WTC11 (cell line): ENCODE data around the gene PRKCE. TPM values are rescaled to one million over a fixed set of nuclear protein-coding genes. Genes with fewer than 3 reads are reported as not detected.

Experiments used
- ATAC-seq: fragments of 200-7000 bp; cut with Tn5 transposase; 2 replicates; pipeline ENCODE4 v1.10.0; 2021; ENCODE audit warnings: mild to moderate bottlenecking, moderate library complexity
- CTCF ChIA-PET: fragments of 300-600 bp; sonication (Branson Sonifier 250); formaldehyde crosslinking; loops from one replicate; lab custom pipeline; 2021; ENCODE audit warnings: antibody characterized with exemption; lab: Charles Lee
- POLR2A ChIA-PET: fragments of 350-600 bp; sonication (Branson Sonifier 250); formaldehyde crosslinking; loops from one replicate; lab custom pipeline; 2021; ENCODE audit warnings: antibody characterized with exemption; lab: Charles Lee
- DNase-seq: peaks from one replicate; pipeline ENCODE4 v3.0.0; 2021; ENCODE audit warnings: low spot score
- H3K27ac Mint-ChIP-seq: 2 replicates; pipeline ENCODE4 v1.8.0; 2021; ENCODE audit warnings: mixed read lengths
- H3K27me3 Mint-ChIP-seq: 2 replicates; pipeline ENCODE4 v1.8.0; 2021; ENCODE audit warnings: low read depth, mild to moderate bottlenecking, moderate library complexity, mixed read lengths
- H3K36me3 Mint-ChIP-seq: 2 replicates; pipeline ENCODE4 v1.8.0; 2021; ENCODE audit warnings: mixed read lengths
- H3K4me1 Mint-ChIP-seq: 2 replicates; pipeline ENCODE4 v1.8.0; 2022; ENCODE audit warnings: mixed read lengths
- H3K4me3 Mint-ChIP-seq: 2 replicates; pipeline ENCODE4 v1.8.0; 2021; ENCODE audit warnings: mild to moderate bottlenecking, moderate library complexity, mixed read lengths
- H3K9me3 Mint-ChIP-seq: 2 replicates; pipeline ENCODE4 v1.8.0; 2021; ENCODE audit warnings: mixed read lengths
- ATF1 ChIP-seq: sonication (generic); formaldehyde crosslinking; IDR thresholded peaks from 2 replicates; pipeline ENCODE4 v1.8.1; 2023; ENCODE audit warnings: mild to moderate bottlenecking, moderate library complexity, missing genetic modification reagents
- CBFB ChIP-seq: sonication (generic); formaldehyde crosslinking; IDR thresholded peaks from 2 replicates; pipeline ENCODE4 v1.8.1; 2022; ENCODE audit warnings: mild to moderate bottlenecking, low read depth, missing genetic modification reagents
- FOXJ3 ChIP-seq: sonication (generic); formaldehyde crosslinking; IDR thresholded peaks from 2 replicates; pipeline ENCODE4 v1.9.0; 2021; ENCODE audit warnings: missing genetic modification reagents, mild to moderate bottlenecking, borderline replicate concordance
- GRHL2 ChIP-seq: fragments of 250-450 bp; sonication (Bioruptor Pico); IDR thresholded peaks from 2 replicates; pipeline ENCODE4 v1.8.0; 2022; ENCODE audit warnings: mild to moderate bottlenecking, moderate library complexity; ENCODE audit not compliant: insufficient replicate concordance, severe bottlenecking
- GTF2I ChIP-seq: fragments of 250-450 bp; sonication (Bioruptor Pico); conservative IDR thresholded peaks from 2 replicates; pipeline ENCODE4 v1.4.0; 2021; ENCODE audit warnings: mild to moderate bottlenecking
- JAZF1 ChIP-seq: fragments of 250-450 bp; sonication (Bioruptor Pico); IDR thresholded peaks from 2 replicates; pipeline ENCODE4 v1.9.0; 2021; ENCODE audit warnings: moderate library complexity, mild to moderate bottlenecking, inconsistent platforms
- NFATC4 ChIP-seq: fragments of 250-450 bp; sonication (Bioruptor Pico); IDR thresholded peaks from 2 replicates; pipeline ENCODE4 v1.9.0; 2021; ENCODE audit warnings: mild to moderate bottlenecking
- total RNA-seq: library from RNA; stranded (reverse); gene quantifications from 3 replicates; pipeline ENCODE4 v1.2.3, GENCODE V29; 2021
- TF ChIP-seq, protein P1 (sequence below): sonication (generic); formaldehyde crosslinking; IDR thresholded peaks from 2 replicates; pipeline ENCODE4 v1.8.1; 2022; ENCODE audit warnings: missing genetic modification reagents, borderline replicate concordance
- TF ChIP-seq, protein P2 (sequence below): fragments of 250-450 bp; sonication (Bioruptor Pico); IDR thresholded peaks from 2 replicates; pipeline ENCODE4 v1.9.0; 2021; ENCODE audit warnings: moderate library complexity, mild to moderate bottlenecking, inconsistent platforms, borderline replicate concordance
- TF ChIP-seq, protein P3 (sequence below): sonication (generic); formaldehyde crosslinking; IDR thresholded peaks from 2 replicates; pipeline ENCODE4 v1.8.1; 2023; ENCODE audit warnings: mild to moderate bottlenecking, missing genetic modification reagents, borderline replicate concordance
- TF ChIP-seq, protein P4 (sequence below): sonication (generic); formaldehyde crosslinking; IDR thresholded peaks from 2 replicates; pipeline ENCODE4 v1.8.1; 2023; ENCODE audit warnings: mild to moderate bottlenecking, missing genetic modification reagents, moderate library complexity
- TF ChIP-seq, protein P5 (sequence below): sonication (generic); formaldehyde crosslinking; IDR thresholded peaks from 2 replicates; pipeline ENCODE4 v1.8.0; 2022; ENCODE audit warnings: missing genetic modification reagents

Gene PRKCE
- total RNA-seq, 1 experiment from 2014 or later: 5.8 TPM

DNA sequence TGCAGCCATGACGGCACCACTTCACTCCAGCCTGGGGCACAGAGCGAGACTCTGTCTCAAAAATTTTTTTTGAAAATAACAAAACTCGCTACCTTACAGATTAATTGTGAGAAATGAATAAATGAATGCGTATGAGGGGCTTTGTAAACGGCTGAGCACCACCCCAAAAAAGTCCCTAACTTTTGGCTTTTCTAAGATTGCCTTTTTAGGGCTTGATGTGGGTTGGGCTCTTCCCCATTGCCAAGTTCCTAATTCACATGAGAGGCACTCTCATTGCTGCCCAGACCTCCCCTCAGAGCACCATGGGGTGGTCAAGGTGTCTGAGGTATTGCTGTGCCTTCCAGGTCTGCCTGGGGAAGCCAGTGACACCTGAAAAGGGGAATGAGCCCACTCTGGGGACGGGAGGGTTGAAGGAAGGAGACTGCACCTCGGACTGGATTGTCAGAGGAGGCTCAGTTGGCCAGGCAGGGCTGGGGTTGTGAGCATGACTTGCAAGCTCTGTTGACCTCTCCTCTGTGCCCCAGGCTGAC is 186.4 kb downstream of the PRKCE start:
- Mint-ChIP-seq H3K27me3 (no peaks in the 10 kb centered on the region; the same call in 1 of the 2 replicates), H3K4me1 (peaks cover 18% of the 10 kb centered on the region), H3K36me3 (no peaks in the 10 kb centered on the region), H3K27ac (no peak overlapping the region), H3K4me3 (no peak overlapping the region), H3K9me3 (no peaks in the 10 kb centered on the region)
- no peak for TF ChIP-seq NFATC4 (CRISPR knock-in tag)
- TF ChIP-seq CBFB: no peak
- TF ChIP-seq, protein P1, sequence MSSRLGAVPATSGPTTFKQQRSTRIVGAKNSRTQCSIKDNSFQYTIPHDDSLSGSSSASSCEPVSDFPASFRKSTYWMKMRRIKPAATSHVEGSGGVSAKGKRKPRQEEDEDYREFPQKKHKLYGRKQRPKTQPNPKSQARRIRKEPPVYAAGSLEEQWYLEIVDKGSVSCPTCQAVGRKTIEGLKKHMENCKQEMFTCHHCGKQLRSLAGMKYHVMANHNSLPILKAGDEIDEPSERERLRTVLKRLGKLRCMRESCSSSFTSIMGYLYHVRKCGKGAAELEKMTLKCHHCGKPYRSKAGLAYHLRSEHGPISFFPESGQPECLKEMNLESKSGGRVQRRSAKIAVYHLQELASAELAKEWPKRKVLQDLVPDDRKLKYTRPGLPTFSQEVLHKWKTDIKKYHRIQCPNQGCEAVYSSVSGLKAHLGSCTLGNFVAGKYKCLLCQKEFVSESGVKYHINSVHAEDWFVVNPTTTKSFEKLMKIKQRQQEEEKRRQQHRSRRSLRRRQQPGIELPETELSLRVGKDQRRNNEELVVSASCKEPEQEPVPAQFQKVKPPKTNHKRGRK (CRISPR knock-in tag): no peak
- no peak for TF ChIP-seq GRHL2 (CRISPR knock-in tag)
- TF ChIP-seq JAZF1 (CRISPR knock-in tag): no peak
- ATAC-seq (no peak), DNase-seq (no peak)
- ChIA-PET CTCF (no interaction called here), POLR2A (no interaction called here)

DNA sequence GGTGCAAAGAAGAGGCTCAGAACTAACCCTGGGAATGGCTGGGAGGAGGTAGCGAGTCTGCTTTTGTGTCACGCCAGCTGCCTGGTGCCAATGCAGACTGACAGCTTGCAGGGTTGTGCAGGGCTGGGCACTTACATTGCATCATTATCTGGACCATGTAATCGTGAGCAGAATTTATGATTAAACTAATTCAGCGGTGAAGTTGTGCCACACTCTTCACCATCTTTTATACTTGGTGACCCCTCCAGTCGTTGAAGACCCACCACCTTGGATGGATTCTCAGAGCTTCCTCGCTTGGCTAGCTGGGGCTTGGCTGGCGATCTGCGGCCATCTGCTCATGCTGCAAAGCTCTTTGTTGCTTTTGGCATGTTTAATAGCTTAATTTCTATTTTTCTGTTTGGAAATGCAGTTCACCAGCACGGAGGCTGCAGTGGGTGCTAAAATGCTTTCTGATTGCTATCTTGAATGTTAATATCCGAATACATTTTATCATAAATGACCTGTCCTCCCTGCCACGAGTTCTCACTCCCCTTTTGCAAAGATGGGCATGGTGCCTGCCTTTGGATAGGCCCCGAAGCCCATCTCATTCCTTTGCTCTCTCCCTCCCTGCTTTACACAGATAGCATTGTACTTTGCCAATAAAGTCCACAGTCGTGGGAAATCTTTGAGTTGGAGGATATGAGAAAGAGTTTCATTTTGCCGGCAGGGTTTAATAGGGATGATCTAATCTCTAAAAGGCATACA is 188.2 kb downstream of the PRKCE start:
- Mint-ChIP-seq H3K9me3 (no peaks in the 10 kb centered on the region), H3K4me3 (no peak overlapping the region), H3K27me3 (no peaks in the 10 kb centered on the region; the same call in 1 of the 2 replicates), H3K27ac (no peak overlapping the region), H3K4me1 (peaks cover 18% of the 10 kb centered on the region), H3K36me3 (no peaks in the 10 kb centered on the region)
- no peak for ATAC-seq
- no peak for DNase-seq
- TF ChIP-seq, protein P2, sequence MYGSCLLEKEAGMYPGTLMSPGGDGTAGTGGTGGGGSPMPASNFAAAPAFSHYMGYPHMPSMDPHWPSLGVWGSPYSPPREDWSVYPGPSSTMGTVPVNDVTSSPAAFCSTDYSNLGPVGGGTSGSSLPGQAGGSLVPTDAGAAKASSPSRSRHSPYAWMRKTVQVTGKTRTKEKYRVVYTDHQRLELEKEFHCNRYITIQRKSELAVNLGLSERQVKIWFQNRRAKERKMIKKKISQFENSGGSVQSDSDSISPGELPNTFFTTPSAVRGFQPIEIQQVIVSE (CRISPR knock-in tag): no peak
- TF ChIP-seq GTF2I (CRISPR knock-in tag) (no peak), FOXJ3 (no peak), ATF1 (CRISPR knock-in tag) (no peak)
- TF ChIP-seq, protein P3, sequence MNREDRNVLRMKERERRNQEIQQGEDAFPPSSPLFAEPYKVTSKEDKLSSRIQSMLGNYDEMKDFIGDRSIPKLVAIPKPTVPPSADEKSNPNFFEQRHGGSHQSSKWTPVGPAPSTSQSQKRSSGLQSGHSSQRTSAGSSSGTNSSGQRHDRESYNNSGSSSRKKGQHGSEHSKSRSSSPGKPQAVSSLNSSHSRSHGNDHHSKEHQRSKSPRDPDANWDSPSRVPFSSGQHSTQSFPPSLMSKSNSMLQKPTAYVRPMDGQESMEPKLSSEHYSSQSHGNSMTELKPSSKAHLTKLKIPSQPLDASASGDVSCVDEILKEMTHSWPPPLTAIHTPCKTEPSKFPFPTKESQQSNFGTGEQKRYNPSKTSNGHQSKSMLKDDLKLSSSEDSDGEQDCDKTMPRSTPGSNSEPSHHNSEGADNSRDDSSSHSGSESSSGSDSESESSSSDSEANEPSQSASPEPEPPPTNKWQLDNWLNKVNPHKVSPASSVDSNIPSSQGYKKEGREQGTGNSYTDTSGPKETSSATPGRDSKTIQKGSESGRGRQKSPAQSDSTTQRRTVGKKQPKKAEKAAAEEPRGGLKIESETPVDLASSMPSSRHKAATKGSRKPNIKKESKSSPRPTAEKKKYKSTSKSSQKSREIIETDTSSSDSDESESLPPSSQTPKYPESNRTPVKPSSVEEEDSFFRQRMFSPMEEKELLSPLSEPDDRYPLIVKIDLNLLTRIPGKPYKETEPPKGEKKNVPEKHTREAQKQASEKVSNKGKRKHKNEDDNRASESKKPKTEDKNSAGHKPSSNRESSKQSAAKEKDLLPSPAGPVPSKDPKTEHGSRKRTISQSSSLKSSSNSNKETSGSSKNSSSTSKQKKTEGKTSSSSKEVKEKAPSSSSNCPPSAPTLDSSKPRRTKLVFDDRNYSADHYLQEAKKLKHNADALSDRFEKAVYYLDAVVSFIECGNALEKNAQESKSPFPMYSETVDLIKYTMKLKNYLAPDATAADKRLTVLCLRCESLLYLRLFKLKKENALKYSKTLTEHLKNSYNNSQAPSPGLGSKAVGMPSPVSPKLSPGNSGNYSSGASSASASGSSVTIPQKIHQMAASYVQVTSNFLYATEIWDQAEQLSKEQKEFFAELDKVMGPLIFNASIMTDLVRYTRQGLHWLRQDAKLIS: no peak
- TF ChIP-seq, protein P4, sequence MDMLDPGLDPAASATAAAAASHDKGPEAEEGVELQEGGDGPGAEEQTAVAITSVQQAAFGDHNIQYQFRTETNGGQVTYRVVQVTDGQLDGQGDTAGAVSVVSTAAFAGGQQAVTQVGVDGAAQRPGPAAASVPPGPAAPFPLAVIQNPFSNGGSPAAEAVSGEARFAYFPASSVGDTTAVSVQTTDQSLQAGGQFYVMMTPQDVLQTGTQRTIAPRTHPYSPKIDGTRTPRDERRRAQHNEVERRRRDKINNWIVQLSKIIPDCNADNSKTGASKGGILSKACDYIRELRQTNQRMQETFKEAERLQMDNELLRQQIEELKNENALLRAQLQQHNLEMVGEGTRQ (CRISPR knock-in tag): no peak
- TF ChIP-seq, protein P5, sequence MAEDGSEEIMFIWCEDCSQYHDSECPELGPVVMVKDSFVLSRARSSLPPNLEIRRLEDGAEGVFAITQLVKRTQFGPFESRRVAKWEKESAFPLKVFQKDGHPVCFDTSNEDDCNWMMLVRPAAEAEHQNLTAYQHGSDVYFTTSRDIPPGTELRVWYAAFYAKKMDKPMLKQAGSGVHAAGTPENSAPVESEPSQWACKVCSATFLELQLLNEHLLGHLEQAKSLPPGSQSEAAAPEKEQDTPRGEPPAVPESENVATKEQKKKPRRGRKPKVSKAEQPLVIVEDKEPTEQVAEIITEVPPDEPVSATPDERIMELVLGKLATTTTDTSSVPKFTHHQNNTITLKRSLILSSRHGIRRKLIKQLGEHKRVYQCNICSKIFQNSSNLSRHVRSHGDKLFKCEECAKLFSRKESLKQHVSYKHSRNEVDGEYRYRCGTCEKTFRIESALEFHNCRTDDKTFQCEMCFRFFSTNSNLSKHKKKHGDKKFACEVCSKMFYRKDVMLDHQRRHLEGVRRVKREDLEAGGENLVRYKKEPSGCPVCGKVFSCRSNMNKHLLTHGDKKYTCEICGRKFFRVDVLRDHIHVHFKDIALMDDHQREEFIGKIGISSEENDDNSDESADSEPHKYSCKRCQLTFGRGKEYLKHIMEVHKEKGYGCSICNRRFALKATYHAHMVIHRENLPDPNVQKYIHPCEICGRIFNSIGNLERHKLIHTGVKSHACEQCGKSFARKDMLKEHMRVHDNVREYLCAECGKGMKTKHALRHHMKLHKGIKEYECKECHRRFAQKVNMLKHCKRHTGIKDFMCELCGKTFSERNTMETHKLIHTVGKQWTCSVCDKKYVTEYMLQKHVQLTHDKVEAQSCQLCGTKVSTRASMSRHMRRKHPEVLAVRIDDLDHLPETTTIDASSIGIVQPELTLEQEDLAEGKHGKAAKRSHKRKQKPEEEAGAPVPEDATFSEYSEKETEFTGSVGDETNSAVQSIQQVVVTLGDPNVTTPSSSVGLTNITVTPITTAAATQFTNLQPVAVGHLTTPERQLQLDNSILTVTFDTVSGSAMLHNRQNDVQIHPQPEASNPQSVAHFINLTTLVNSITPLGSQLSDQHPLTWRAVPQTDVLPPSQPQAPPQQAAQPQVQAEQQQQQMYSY: no peak
- CTCF ChIA-PET: interaction anchor here (1.0 kb wide), 1 partner anchor 61 kb away, joined by 3 read pairs; no protein-coding TSS in a partner anchor
- POLR2A ChIA-PET: no interaction called here
